Esophagus muscularis mucosa (tissue), 4 donors: ENCODE results near the gene CHCHD1. TPM values are rescaled to one million over a fixed set of nuclear protein-coding genes. Genes with fewer than 3 reads are reported as not detected.

Source experiments
- DNase-seq: peaks from one replicate; pipeline ENCODE4 v3.0.0-alpha.2; 2017; ENCODE audit errors: extremely low spot score
- H3K27ac ChIP-seq, 4 donors: fragments of 200-600 bp; sonication (generic); replicated peaks in 1 of 4; 1 replicate in 3 of 4; 2 replicates in 1 of 4; pipeline ENCODE4 v1.5.1; 2016 to 2019; ENCODE audit warnings: mild to moderate bottlenecking in 1 of 4
- H3K27me3 ChIP-seq, 4 donors: fragments of 200-600 bp; sonication (generic); one replicate each; pipeline versions ENCODE4 v1.5.1 to v1.6.0; 2016 to 2019
- H3K36me3 ChIP-seq, 4 donors: fragments of 200-600 bp; sonication (generic); one replicate each; pipeline ENCODE4 v1.5.1; 2016 to 2019
- H3K4me1 ChIP-seq, 4 donors: fragments of 200-600 bp; sonication (generic); one replicate each; pipeline ENCODE4 v1.5.1; 2016 to 2019
- H3K4me3 ChIP-seq, 4 donors: fragments of 200-600 bp; sonication (generic); 1 replicate in 2 of 4; 2 replicates in 2 of 4; pipeline ENCODE4 v1.5.1; 2016 to 2019; ENCODE audit warnings: mild to moderate bottlenecking in 4 of 4, moderate library complexity in 1 of 4
- H3K9me3 ChIP-seq, 4 donors: fragments of 200-600 bp; sonication (generic); 1 replicate in 3 of 4; 2 replicates in 1 of 4; pipeline ENCODE4 v1.5.1; 2016 to 2019
- CTCF ChIP-seq, 3 experiments: fragments of 200-600 bp in 2 of 3; fragments of 450-650 bp in 1 of 3; sonication (generic) in 2 of 3; IDR thresholded peaks; one replicate each; pipeline ENCODE4 v1.5.1; 2017 to 2019; ENCODE audit warnings: antibody characterized with exemption in 3 of 3, mild to moderate bottlenecking in 2 of 3, moderate library complexity in 1 of 3
- EP300 ChIP-seq: sonication (generic); formaldehyde crosslinking; IDR thresholded peaks from one replicate; pipeline ENCODE4 v1.6.1; 2017; ENCODE audit warnings: antibody characterized with exemption
- POLR2A ChIP-seq: fragments of 450-650 bp; IDR thresholded peaks from one replicate; pipeline ENCODE4 v1.6.1; 2017; ENCODE audit warnings: antibody characterized with exemption, moderate library complexity, mild to moderate bottlenecking, low read depth
- POLR2AphosphoS5 ChIP-seq, 2 donors: sonication (generic); formaldehyde crosslinking; IDR thresholded peaks; one replicate each; pipeline ENCODE4 v1.6.1; 2017; ENCODE audit warnings: antibody characterized with exemption in 2 of 2
- WGBS: methylation state at CpG from one replicate; pipeline ENCODE4 v1.1.5; 2018; 5-methylcytosine and 5-hydroxymethylcytosine counted together
- intact Hi-C: fragments of 100-400 bp; cut with DNase I; formaldehyde crosslinking; loops from one replicate; pipeline ENCODE4 v1.15.1; 2023
- total RNA-seq, 4 donors: library from RNA; depleted of rRNA; stranded (reverse); fragments of >200 nt; gene quantifications; one replicate each; pipeline versions ENCODE4 v1.1.0 to v1.2.1, GENCODE V29; 2016

Gene CHCHD1
- total RNA-seq, 4 donors from 2014 or later: 14.9 to 32.0 (median 25.6) TPM

- WGBS: 84% methylated on average over 5 of the region's 5 CpGs
- no peak for DNase-seq
- H3K27ac ChIP-seq: no peak overlapping the region
- intact Hi-C loops: no loop called here
- no peak for TF ChIP-seq CTCF (IDR thresholded peaks at IDR 0.05)
- TF ChIP-seq POLR2AphosphoS5 (IDR thresholded peaks at IDR 0.05): no peak
- TF ChIP-seq EP300: no peak
- TF ChIP-seq POLR2A: no peak
- H3K4me1 ChIP-seq: no peaks in the 10 kb centered on the region
- no peaks in the 10 kb centered on the region for H3K9me3 ChIP-seq
- peaks cover 88 to 100% (median 100%) of the 10 kb centered on the region in 4 donors for H3K36me3 ChIP-seq
- no peaks in the 10 kb centered on the region for H3K27me3 ChIP-seq
- no peak overlapping the region for H3K4me3 ChIP-seq
Measured at GRCh38 chr10:73796766-73797165, 14.9 kb downstream of the CHCHD1 start.

- 95% methylated on average over 8 of the region's 19 CpGs for WGBS
- no peaks in the 10 kb centered on the region for H3K27me3 ChIP-seq
- H3K9me3 ChIP-seq: no peaks in the 10 kb centered on the region
- TF ChIP-seq EP300: no peak
- TF ChIP-seq CTCF (IDR thresholded peaks at IDR 0.05): no peak
- no peak for TF ChIP-seq POLR2AphosphoS5 (IDR thresholded peaks at IDR 0.05)
- H3K4me1 ChIP-seq: no peaks in the 10 kb centered on the region
- no peak overlapping the region for H3K4me3 ChIP-seq
- DNase-seq: no peak
- no peak overlapping the region for H3K27ac ChIP-seq
- H3K36me3 ChIP-seq: peaks cover 87 to 100% (median 100%) of the 10 kb centered on the region in 4 donors
- intact Hi-C loops: no loop called here
Measured at GRCh38 chr10:73797324-73798025, 15.6 kb downstream of the CHCHD1 start.

- 96% methylated on average over 4 of the region's 6 CpGs for WGBS
- intact Hi-C loops: no loop called here
- TF ChIP-seq EP300 (no peak), POLR2A (no peak), POLR2AphosphoS5 (IDR thresholded peaks at IDR 0.05) (peak in 1 of 2 donors; percentile 10)
Measured at GRCh38 chr10:73798087-73798486, 16.2 kb downstream of the CHCHD1 start.

GRCh38 chr10:73798927-73799560, 17.2 kb downstream of the CHCHD1 start:
- Histone ChIP-seq H3K4me3 (no peak overlapping the region), H3K27ac (no peak overlapping the region), H3K27me3 (no peaks in the 10 kb centered on the region), H3K36me3 (peaks cover 87 to 100% (median 100%) of the 10 kb centered on the region in 4 donors), H3K9me3 (no peaks in the 10 kb centered on the region), H3K4me1 (no peaks in the 10 kb centered on the region)
- TF ChIP-seq CTCF (IDR thresholded peaks at IDR 0.05) (no peak), POLR2AphosphoS5 (IDR thresholded peaks at IDR 0.05) (peak in 1 of 2 donors; percentile 10)
- intact Hi-C loops: no loop called here
- WGBS: 86% methylated on average over 6 of the region's 10 CpGs
- no peak for DNase-seq

More at GRCh38 chr10:73798087-73798486, 16.2 kb downstream of the CHCHD1 start:
- no peaks in the 10 kb centered on the region for H3K27me3 ChIP-seq
- no peak overlapping the region for H3K4me3 ChIP-seq
- no peaks in the 10 kb centered on the region for H3K4me1 ChIP-seq
- DNase-seq: no peak
- no peak overlapping the region for H3K27ac ChIP-seq
- peaks cover 87 to 100% (median 100%) of the 10 kb centered on the region in 4 donors for H3K36me3 ChIP-seq
- H3K9me3 ChIP-seq: no peaks in the 10 kb centered on the region

GRCh38 chr10:73799899-73800559, 18.2 kb downstream of the CHCHD1 start:
- TF ChIP-seq CTCF (IDR thresholded peaks at IDR 0.05): no peak
- TF ChIP-seq POLR2AphosphoS5 (IDR thresholded peaks at IDR 0.05): peak in 1 of 2 donors; percentile 37
- DNase-seq: no peak
- 76% methylated on average over 7 of the region's 9 CpGs for WGBS
- intact Hi-C loops: no loop called here
- no peaks in the 10 kb centered on the region for H3K4me1 ChIP-seq
- H3K4me3 ChIP-seq: no peak overlapping the region
- no peaks in the 10 kb centered on the region for H3K9me3 ChIP-seq
- H3K27ac ChIP-seq: no peak overlapping the region
- H3K27me3 ChIP-seq: no peaks in the 10 kb centered on the region
- peaks cover 87 to 100% (median 99%) of the 10 kb centered on the region in 4 donors for H3K36me3 ChIP-seq
